Measurements from ENCODE around the gene DIPK1A.

DNA sequence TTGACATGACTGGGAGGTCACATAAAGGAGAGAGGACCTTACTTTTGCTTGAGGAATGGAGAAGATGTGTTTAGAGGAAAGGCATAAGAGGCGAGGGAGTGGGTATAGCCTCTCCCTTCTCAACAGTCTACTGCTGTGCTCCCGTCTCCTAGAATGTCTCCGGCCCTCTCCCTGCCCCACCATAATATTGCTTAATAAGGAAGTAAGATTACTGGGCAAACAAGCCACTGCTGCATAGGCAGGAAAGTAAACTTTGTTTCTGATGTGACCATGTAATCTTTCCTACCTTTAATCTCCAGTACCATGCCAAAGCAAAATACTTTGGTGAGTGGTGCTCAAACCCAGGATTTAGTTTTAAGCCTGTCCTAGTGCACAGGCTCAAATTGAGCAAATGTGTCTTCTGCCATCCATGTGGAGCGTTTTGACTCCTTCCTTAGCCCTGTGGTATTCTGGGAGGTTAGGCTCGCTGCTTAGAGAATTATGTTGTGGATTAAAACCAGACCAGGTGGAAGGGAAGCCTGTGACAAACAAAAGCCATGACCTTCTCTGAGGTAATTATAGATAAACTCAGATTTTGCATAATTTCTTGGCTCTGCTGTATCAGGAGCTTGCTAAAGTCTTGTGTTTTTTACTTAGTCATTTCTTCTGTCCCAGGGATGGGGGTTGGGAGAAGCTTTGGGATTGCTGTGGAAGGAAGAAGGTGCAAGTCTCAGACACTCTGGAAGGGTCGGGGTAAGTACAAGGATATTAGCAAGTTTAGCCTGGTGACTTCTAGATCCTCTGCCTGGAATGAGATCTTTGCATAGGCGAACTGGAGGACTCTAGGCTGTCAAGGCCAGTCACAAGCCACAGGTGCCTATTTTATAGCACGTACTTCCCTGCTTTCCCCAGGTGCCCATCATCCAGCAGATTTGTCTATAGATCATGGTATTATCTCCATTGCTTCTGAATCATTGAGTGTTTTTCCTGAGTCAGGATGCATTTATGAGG lies 34.5 kb upstream of the DIPK1A start:
- TF ChIP-seq EZH2 (IDR thresholded peaks at IDR 0.05; ENCODE audit: low read length, unreplicated experiment) = no peak
- TF ChIP-seq, protein P1, sequence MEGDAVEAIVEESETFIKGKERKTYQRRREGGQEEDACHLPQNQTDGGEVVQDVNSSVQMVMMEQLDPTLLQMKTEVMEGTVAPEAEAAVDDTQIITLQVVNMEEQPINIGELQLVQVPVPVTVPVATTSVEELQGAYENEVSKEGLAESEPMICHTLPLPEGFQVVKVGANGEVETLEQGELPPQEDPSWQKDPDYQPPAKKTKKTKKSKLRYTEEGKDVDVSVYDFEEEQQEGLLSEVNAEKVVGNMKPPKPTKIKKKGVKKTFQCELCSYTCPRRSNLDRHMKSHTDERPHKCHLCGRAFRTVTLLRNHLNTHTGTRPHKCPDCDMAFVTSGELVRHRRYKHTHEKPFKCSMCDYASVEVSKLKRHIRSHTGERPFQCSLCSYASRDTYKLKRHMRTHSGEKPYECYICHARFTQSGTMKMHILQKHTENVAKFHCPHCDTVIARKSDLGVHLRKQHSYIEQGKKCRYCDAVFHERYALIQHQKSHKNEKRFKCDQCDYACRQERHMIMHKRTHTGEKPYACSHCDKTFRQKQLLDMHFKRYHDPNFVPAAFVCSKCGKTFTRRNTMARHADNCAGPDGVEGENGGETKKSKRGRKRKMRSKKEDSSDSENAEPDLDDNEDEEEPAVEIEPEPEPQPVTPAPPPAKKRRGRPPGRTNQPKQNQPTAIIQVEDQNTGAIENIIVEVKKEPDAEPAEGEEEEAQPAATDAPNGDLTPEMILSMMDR (conservative IDR thresholded peaks at IDR 0.05; ENCODE audit: low read depth, low read length) = no peak
- TF ChIP-seq EZH2phosphoT487 (IDR thresholded peaks at IDR 0.05; ENCODE audit: borderline replicate concordance, low read length) = no peak
